ENCODE results near the gene SERPINB6. TPM values are rescaled to one million over a fixed set of nuclear protein-coding genes. Genes with fewer than 3 reads are reported as not detected.

SERPINB6 gene
- total RNA-seq, 1 experiment from 2014 or later, result 39.0 TPM

- no peak overlapping the region for H2BK12ac ChIP-seq (ENCODE audit: insufficient read length, low read depth, low read length)
- WGBS (ENCODE audit: extremely low coverage, insufficient read length, low lambda C conversion rate), result no CpG with 5 or more reads among the region's 9 CpGs
- H3K56ac ChIP-seq (ENCODE audit: insufficient read length, low read depth, low read length), result no peak overlapping the region
- H3K4me1 ChIP-seq (ENCODE audit: insufficient read depth, low read length), result peaks cover 2% of the 10 kb centered on the region; the same call in 1 of the 2 replicates
- H3K4ac ChIP-seq (ENCODE audit: low read depth, low read length), result no peak overlapping the region
- no peak overlapping the region for H4K8ac ChIP-seq (replicated peaks; ENCODE audit: insufficient read length, low read depth, low read length)
- no peaks in the 10 kb centered on the region for H3K27me3 ChIP-seq (ENCODE audit: insufficient read depth, low read length)
- peaks cover 59 to 71% of the 10 kb centered on the region in 2 experiments for H3K4me1 Mint-ChIP-seq
- no peak overlapping the region for H2BK15ac ChIP-seq (ENCODE audit: low read depth, low read length)
- H2AK5ac ChIP-seq (ENCODE audit: insufficient read length, low read length), result no peak overlapping the region
- no peak overlapping the region for H2BK120ac ChIP-seq (ENCODE audit: low read depth, low read length, poor library complexity, severe bottlenecking)
- H4K20me1 ChIP-seq (ENCODE audit: control insufficient read depth, insufficient read depth, insufficient read length), result no peaks in the 10 kb centered on the region
- no peak overlapping the region for H2BK20ac ChIP-seq (ENCODE audit: low read depth, low read length, poor library complexity, severe bottlenecking)
- peaks cover 14 to 16% of the 10 kb centered on the region in 2 experiments for H3K9me3 Mint-ChIP-seq
- no peak overlapping the region for H3K9ac ChIP-seq (ENCODE audit: extremely low read depth, insufficient read length, low read length)
- H3K23me2 ChIP-seq (ENCODE audit: insufficient read length, low read depth, low read length, poor library complexity, severe bottlenecking), result no peaks in the 10 kb centered on the region
- no peak overlapping the region for H3K14ac ChIP-seq (ENCODE audit: insufficient read depth, low read length)
- H3K27ac Mint-ChIP-seq, result peak overlapping the region; percentile 24 to 71 (median 41); a peak in 4 of 7 replicates
- H3T11ph ChIP-seq (ENCODE audit: low read length), result no peak overlapping the region
- TF ChIP-seq, protein P1, sequence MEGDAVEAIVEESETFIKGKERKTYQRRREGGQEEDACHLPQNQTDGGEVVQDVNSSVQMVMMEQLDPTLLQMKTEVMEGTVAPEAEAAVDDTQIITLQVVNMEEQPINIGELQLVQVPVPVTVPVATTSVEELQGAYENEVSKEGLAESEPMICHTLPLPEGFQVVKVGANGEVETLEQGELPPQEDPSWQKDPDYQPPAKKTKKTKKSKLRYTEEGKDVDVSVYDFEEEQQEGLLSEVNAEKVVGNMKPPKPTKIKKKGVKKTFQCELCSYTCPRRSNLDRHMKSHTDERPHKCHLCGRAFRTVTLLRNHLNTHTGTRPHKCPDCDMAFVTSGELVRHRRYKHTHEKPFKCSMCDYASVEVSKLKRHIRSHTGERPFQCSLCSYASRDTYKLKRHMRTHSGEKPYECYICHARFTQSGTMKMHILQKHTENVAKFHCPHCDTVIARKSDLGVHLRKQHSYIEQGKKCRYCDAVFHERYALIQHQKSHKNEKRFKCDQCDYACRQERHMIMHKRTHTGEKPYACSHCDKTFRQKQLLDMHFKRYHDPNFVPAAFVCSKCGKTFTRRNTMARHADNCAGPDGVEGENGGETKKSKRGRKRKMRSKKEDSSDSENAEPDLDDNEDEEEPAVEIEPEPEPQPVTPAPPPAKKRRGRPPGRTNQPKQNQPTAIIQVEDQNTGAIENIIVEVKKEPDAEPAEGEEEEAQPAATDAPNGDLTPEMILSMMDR (conservative IDR thresholded peaks at IDR 0.05), result no peak
- peaks cover 5% of the 10 kb centered on the region for H3K79me1 ChIP-seq (ENCODE audit: insufficient read depth, low read depth, low read length, poor library complexity, severe bottlenecking)
- no peak overlapping the region for H4K91ac ChIP-seq (ENCODE audit: insufficient read length, low read depth, low read length)
- peaks cover 64 to 74% (median 73%) of the 10 kb centered on the region in 3 experiments for H3K36me3 Mint-ChIP-seq (ENCODE audit: insufficient read depth in 1 of 3, low read depth in 3 of 3)
- H4K5ac ChIP-seq (ENCODE audit: insufficient read length, low read depth, low read length), result no peak overlapping the region
- no peak overlapping the region for H3K18ac ChIP-seq (ENCODE audit: insufficient read length, low read depth, low read length)
- no peak for DNase-seq
- no peaks in the 10 kb centered on the region; the same call in 1 of the 2 replicates for H3K27me3 Mint-ChIP-seq (ENCODE audit: low read depth)
- no peak overlapping the region for H3K4me3 Mint-ChIP-seq
- no peak overlapping the region for H3K23ac ChIP-seq (ENCODE audit: insufficient read length, low read depth, low read length)
- H3K27ac ChIP-seq (ENCODE audit: insufficient read length, low read depth, low read length), result no peak overlapping the region
- H3K4me2 ChIP-seq (ENCODE audit: insufficient read depth, insufficient read length, low read length), result no peak overlapping the region
- H3K79me2 ChIP-seq (ENCODE audit: insufficient read depth, low read length), result peaks cover 1% of the 10 kb centered on the region; the same call in 1 of the 2 replicates
- H2AFZ ChIP-seq (ENCODE audit: low read length), result no peak overlapping the region
- H2BK5ac ChIP-seq (ENCODE audit: insufficient read length, low read length), result no peak overlapping the region
- peaks cover 10% of the 10 kb centered on the region for H3K9me3 ChIP-seq (ENCODE audit: control insufficient read depth, low read depth, low read length)
Observed at GRCh38 chr6:3005874-3006273, 34.5 kb upstream of the SERPINB6 start.

Measured in H9 (cell line).